HEK293 (cell line): ENCODE data around the gene EEF2.
A peak's percentile ranks its signal among the peaks of the same experiment; 100 is the strongest.

Source experiments
- CTCF ChIA-PET: fragments of 350-600 bp; formaldehyde crosslinking; extraction: SDS; loops from one replicate; lab custom pipeline; 2021; ENCODE audit warnings: antibody characterized with exemption; lab: Yijun Ruan, JAX
- POLR2A ChIA-PET: fragments of 300-600 bp; formaldehyde crosslinking; extraction: SDS; loops from one replicate; lab custom pipeline; 2020; ENCODE audit warnings: antibody characterized with exemption, inconsistent platforms; lab: Yijun Ruan, JAX
- H3K27ac ChIP-seq: fragments of 200-500 bp; sonication (Bioruptor generic); 2 replicates; pipeline ENCODE4 v1.5.1; 2014; ENCODE audit warnings: low read depth, low read length, control low read depth, inconsistent platforms; ENCODE audit errors: extremely low read depth
- H3K36me3 ChIP-seq, 2 experiments: fragments of 200-500 bp in 1 of 2; sonication (Bioruptor generic) in 1 of 2; 1 replicate in 1 of 2; 2 replicates in 1 of 2; pipeline ENCODE4 v1.5.1; 2014 to 2017; ENCODE audit warnings: inconsistent platforms in 2 of 2, low read length in 2 of 2; ENCODE audit not compliant: control insufficient read depth in 2 of 2, insufficient read depth in 1 of 2
- H3K4me1 ChIP-seq: fragments of 200-500 bp; sonication (Bioruptor generic); 2 replicates; pipeline ENCODE4 v1.5.1; 2014; ENCODE audit warnings: mild to moderate bottlenecking, low read length, inconsistent platforms; ENCODE audit not compliant: control insufficient read depth, insufficient read depth
- H3K4me3 ChIP-seq: 2 replicates; pipeline ENCODE4 v1.5.1; 2011; ENCODE audit warnings: low read depth, mild to moderate bottlenecking, control low read depth, low read length, moderate library complexity
- H3K9me3 ChIP-seq: fragments of 200-500 bp; sonication (Bioruptor generic); 2 replicates; pipeline ENCODE4 v1.5.1; 2014; ENCODE audit warnings: low read depth, low read length, inconsistent platforms; ENCODE audit not compliant: control insufficient read depth, insufficient read depth
- AEBP2 ChIP-seq: fragments of 450-650 bp; formaldehyde crosslinking; IDR thresholded peaks from 2 replicates; pipeline ENCODE4 v1.5.1; 2016; ENCODE audit warnings: missing biosample characterization, missing genetic modification characterization, borderline replicate concordance
- BCL11A ChIP-seq: fragments of 450-650 bp; formaldehyde crosslinking; IDR thresholded peaks from 2 replicates; pipeline ENCODE4 v1.5.1; 2016; ENCODE audit warnings: low read depth, missing biosample characterization, missing genetic modification characterization
- HOXD13 ChIP-seq: sonication (generic); formaldehyde crosslinking; IDR thresholded peaks from 2 replicates; pipeline ENCODE4 v1.8.0; 2022; ENCODE audit warnings: missing genetic modification reagents, borderline replicate concordance
- PATZ1 ChIP-seq: fragments of 450-650 bp; formaldehyde crosslinking; IDR thresholded peaks from 2 replicates; pipeline ENCODE4 v1.5.1; 2016; ENCODE audit warnings: missing biosample characterization, missing genetic modification characterization
- PRDM10 ChIP-seq: fragments of 450-650 bp; formaldehyde crosslinking; IDR thresholded peaks from 2 replicates; pipeline ENCODE4 v1.5.1; 2016; ENCODE audit warnings: missing biosample characterization, missing genetic modification characterization
- SCRT1 ChIP-seq: fragments of 450-650 bp; formaldehyde crosslinking; IDR thresholded peaks from 2 replicates; pipeline ENCODE4 v1.5.1; 2016; ENCODE audit warnings: missing biosample characterization, missing genetic modification characterization, borderline replicate concordance
- ZBTB1 ChIP-seq: fragments of 450-650 bp; formaldehyde crosslinking; IDR thresholded peaks from 2 replicates; pipeline ENCODE4 v1.5.1; 2016; ENCODE audit warnings: missing biosample characterization, missing genetic modification characterization
- ZBTB7A ChIP-seq: fragments of 450-650 bp; formaldehyde crosslinking; IDR thresholded peaks from 2 replicates; pipeline ENCODE4 v1.5.1; 2016; ENCODE audit warnings: low read depth, missing biosample characterization, missing genetic modification characterization
- ZNF146 ChIP-seq: fragments of 450-650 bp; formaldehyde crosslinking; IDR thresholded peaks from 2 replicates; pipeline ENCODE4 v1.5.1; 2016; ENCODE audit warnings: missing biosample characterization, missing genetic modification characterization
- ZNF157 ChIP-seq: fragments of 450-650 bp; formaldehyde crosslinking; IDR thresholded peaks from 2 replicates; pipeline ENCODE4 v1.5.1; 2016; ENCODE audit warnings: missing biosample characterization, missing genetic modification characterization
- ZNF341 ChIP-seq: fragments of 450-650 bp; formaldehyde crosslinking; IDR thresholded peaks from 2 replicates; pipeline ENCODE4; 2016; ENCODE audit warnings: low read depth, missing biosample characterization, missing genetic modification characterization
- ZNF394 ChIP-seq: fragments of 450-650 bp; formaldehyde crosslinking; IDR thresholded peaks from 2 replicates; pipeline ENCODE4 v1.5.1; 2016; ENCODE audit warnings: missing biosample characterization, missing genetic modification characterization, mild to moderate bottlenecking, moderate library complexity, borderline replicate concordance
- ZNF404 ChIP-seq: fragments of 450-650 bp; formaldehyde crosslinking; IDR thresholded peaks from 2 replicates; pipeline ENCODE4 v1.5.1; 2017; ENCODE audit warnings: missing biosample characterization, missing genetic modification characterization
- ZNF510 ChIP-seq: fragments of 450-650 bp; formaldehyde crosslinking; IDR thresholded peaks from 2 replicates; pipeline ENCODE4 v1.5.1; 2018; ENCODE audit warnings: mild to moderate bottlenecking, missing genetic modification characterization, missing biosample characterization; ENCODE audit not compliant: insufficient replicate concordance
- ZNF544 ChIP-seq: fragments of 450-650 bp; formaldehyde crosslinking; IDR thresholded peaks from 2 replicates; pipeline ENCODE4 v1.5.0; 2017; ENCODE audit warnings: missing biosample characterization, missing genetic modification characterization
- ZNF549 ChIP-seq: fragments of 450-650 bp; IDR thresholded peaks from 2 replicates; pipeline ENCODE4 v1.5.1; 2018; ENCODE audit warnings: missing biosample characterization, missing genetic modification characterization, mild to moderate bottlenecking, inconsistent platforms, moderate library complexity
- ZNF555 ChIP-seq: fragments of 450-650 bp; formaldehyde crosslinking; conservative IDR thresholded peaks from 2 replicates; pipeline ENCODE4 v1.5.1; 2017; ENCODE audit warnings: missing biosample characterization, mild to moderate bottlenecking, missing genetic modification characterization, inconsistent platforms
- ZNF600 ChIP-seq: fragments of 450-650 bp; formaldehyde crosslinking; IDR thresholded peaks from 2 replicates; pipeline ENCODE4 v1.5.1; 2016; ENCODE audit warnings: missing biosample characterization, missing genetic modification characterization
- ZNF629 ChIP-seq: fragments of 450-650 bp; formaldehyde crosslinking; IDR thresholded peaks from 2 replicates; pipeline ENCODE4 v1.5.1; 2017; ENCODE audit warnings: missing biosample characterization, missing genetic modification characterization
- ZNF785 ChIP-seq: fragments of 450-650 bp; formaldehyde crosslinking; IDR thresholded peaks from 2 replicates; pipeline ENCODE4 v1.5.1; 2016; ENCODE audit warnings: missing biosample characterization, missing genetic modification characterization
- ZNF830 ChIP-seq: fragments of 450-650 bp; IDR thresholded peaks from 2 replicates; pipeline ENCODE4 v1.5.0; 2018; ENCODE audit warnings: missing biosample characterization, missing genetic modification characterization, low read depth, mild to moderate bottlenecking, moderate library complexity
- TF ChIP-seq, protein P1 (sequence below): fragments of 450-650 bp; IDR thresholded peaks from 2 replicates; pipeline ENCODE4 v1.5.1; 2018; ENCODE audit warnings: missing biosample characterization, mild to moderate bottlenecking, missing genetic modification characterization

Gene EEF2

DNA sequence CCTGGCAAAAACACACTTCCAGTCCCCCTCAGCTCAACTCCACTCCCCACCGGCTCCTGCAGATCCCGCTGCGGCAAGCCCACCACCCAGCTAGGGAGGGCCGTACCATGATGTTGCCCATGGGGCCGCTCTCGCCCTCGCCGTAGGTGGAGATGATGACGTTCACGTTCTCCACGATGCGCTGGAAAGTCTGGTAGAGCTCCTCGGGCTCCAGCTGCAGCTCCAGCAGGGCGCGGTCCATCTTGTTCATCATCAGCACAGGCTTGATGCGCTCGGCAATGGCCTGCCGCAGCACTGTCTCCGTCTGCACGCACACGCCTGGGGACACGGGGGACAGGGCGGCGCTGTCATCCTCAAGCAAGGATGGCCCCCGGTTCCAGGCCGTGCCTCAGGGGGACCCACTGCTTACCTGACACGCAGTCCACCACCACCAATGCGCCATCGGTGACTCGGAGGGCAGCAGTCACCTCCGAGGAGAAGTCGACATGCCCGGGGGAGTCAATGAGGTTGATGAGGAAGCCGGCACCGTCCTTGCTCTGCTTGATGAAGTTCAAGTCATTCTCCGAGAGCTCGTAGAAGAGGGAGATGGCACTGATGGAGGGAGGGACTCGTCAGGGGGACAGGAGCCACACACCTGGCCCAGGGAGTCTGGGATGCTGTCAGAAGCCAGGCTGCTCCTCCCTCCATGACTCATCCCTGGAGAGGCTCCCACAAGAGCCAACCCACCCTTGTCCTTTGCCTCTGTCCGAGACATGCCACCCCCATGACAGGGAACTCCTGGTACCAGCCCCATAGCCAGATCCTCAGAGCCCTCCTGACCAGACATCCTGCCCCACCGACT, 2.3 kb downstream of the EEF2 start (continued):
- TF ChIP-seq PRDM10 (tag by site-specific recombination), result peak; percentile 73
- TF ChIP-seq BCL11A (tag by site-specific recombination), result 0 out of 2 replicates have a peak, but pooled peaks have one; percentile 26
- peak; percentile 50 for TF ChIP-seq PATZ1 (tag by site-specific recombination)
- TF ChIP-seq ZBTB7A (tag by site-specific recombination), result peak; percentile 11; the same call in 1 of the 2 replicates

- no peak for TF ChIP-seq AEBP2
- TF ChIP-seq ZBTB1 (tag by site-specific recombination), result no peak
- no peak for TF ChIP-seq SCRT1 (tag by site-specific recombination)
- no peak for TF ChIP-seq ZNF341 (tag by site-specific recombination)
- no peak for TF ChIP-seq ZNF555
- no peak for TF ChIP-seq ZNF157 (tag by site-specific recombination)
- no peak for TF ChIP-seq ZNF146 (tag by site-specific recombination)
- TF ChIP-seq ZNF629 (tag by site-specific recombination), result no peak
- TF ChIP-seq ZNF549 (tag by site-specific recombination), result no peak
- TF ChIP-seq ZNF785 (tag by site-specific recombination), result no peak
- TF ChIP-seq, protein P1, sequence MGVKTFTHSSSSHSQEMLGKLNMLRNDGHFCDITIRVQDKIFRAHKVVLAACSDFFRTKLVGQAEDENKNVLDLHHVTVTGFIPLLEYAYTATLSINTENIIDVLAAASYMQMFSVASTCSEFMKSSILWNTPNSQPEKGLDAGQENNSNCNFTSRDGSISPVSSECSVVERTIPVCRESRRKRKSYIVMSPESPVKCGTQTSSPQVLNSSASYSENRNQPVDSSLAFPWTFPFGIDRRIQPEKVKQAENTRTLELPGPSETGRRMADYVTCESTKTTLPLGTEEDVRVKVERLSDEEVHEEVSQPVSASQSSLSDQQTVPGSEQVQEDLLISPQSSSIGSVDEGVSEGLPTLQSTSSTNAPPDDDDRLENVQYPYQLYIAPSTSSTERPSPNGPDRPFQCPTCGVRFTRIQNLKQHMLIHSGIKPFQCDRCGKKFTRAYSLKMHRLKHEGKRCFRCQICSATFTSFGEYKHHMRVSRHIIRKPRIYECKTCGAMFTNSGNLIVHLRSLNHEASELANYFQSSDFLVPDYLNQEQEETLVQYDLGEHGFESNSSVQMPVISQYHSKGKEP (tag by site-specific recombination), result no peak
- TF ChIP-seq ZNF394, result no peak
- no peak for TF ChIP-seq ZNF544 (tag by site-specific recombination)
- no peak for TF ChIP-seq HOXD13
- TF ChIP-seq ZNF404 (tag by site-specific recombination), result no peak
- TF ChIP-seq ZNF600 (tag by site-specific recombination), result no peak
- TF ChIP-seq ZNF510 (tag by site-specific recombination), result no peak
- TF ChIP-seq ZNF830 (tag by site-specific recombination), result no peak
- CTCF ChIA-PET, result interaction anchor here (0.6 to 1.0 kb wide), 3 partner anchors 11 to 82 kb away, joined by 3 read pairs; partner anchors contain the start of gene DAPK3
- POLR2A ChIA-PET, result interaction anchor here (0.6 to 8.3 kb wide), 2 partner anchors 11 kb away, joined by 3 to 258 read pairs; partner anchors contain the start of gene DAPK3
- Histone ChIP-seq H3K9me3 (no peaks in the 10 kb centered on the region), H3K4me3 (no peak overlapping the region), H3K27ac (peak overlapping the region; percentile 25; the same call in 1 of the 2 replicates), H3K4me1 (peaks cover 11% of the 10 kb centered on the region; the same call in 1 of the 2 replicates), H3K36me3 (peaks cover 28 to 77% of the 10 kb centered on the region in 2 experiments)
Measured at GRCh38 chr19:3981736-3982681, 3.3 kb downstream of the EEF2 start.
